H54 (cell line): Measurements from ENCODE around the gene RPS19BP1.

Source experiments
- DNase-seq: peaks from one replicate; pipeline ENCODE4 v3.0.0; 2011; ENCODE audit warnings: low spot score, mixed read lengths; ENCODE audit not compliant: insufficient read length
- FAIRE-seq: peaks from 3 replicates; lab custom pipeline; 2011; peaks lifted over from hg19 to GRCh38; lab: Jason Lieb, UNC
- POLR2A ChIP-seq: IDR thresholded peaks from 2 replicates; pipeline ENCODE4 v1.6.1; 2011; ENCODE audit warnings: low read depth, mild to moderate bottlenecking, low read length

The RPS19BP1 gene

DNA sequence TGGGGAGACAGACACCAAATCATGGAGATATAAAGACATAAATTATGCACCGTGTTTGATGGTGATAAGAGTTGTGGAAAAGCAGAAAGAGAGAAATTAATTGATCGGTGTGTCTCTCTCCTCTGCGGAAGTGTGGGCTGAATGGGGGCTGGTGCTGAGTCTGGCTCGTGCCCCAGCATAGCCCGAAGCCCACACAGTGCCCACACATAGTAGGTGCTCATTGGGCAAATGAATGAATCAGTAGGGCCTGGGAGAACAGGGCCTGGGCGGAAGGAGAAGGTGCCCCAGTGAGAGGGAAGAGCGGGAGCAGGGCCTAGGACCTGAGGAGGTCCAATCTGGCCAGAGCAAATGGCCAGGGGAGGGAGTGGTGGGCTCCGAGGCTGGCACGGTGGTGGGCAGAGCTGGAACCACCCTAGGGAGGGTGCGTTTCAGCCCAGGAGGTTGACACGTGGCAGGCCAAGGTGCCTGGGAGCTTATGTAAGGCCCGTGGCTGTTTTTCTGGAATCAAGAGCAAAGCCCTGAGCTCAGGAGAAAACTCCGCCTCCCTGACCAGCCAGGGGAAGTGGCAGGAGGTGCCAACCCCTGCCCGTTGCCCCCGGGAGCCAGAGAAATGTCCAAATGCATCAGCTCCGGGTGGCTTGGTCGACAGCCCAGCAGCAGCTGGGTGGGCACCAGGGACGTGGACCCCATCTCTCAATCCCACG is 35.9 kb upstream of the RPS19BP1 start:
- no peak for DNase-seq
- TF ChIP-seq POLR2A: no peak
- FAIRE-seq: no peak

DNA sequence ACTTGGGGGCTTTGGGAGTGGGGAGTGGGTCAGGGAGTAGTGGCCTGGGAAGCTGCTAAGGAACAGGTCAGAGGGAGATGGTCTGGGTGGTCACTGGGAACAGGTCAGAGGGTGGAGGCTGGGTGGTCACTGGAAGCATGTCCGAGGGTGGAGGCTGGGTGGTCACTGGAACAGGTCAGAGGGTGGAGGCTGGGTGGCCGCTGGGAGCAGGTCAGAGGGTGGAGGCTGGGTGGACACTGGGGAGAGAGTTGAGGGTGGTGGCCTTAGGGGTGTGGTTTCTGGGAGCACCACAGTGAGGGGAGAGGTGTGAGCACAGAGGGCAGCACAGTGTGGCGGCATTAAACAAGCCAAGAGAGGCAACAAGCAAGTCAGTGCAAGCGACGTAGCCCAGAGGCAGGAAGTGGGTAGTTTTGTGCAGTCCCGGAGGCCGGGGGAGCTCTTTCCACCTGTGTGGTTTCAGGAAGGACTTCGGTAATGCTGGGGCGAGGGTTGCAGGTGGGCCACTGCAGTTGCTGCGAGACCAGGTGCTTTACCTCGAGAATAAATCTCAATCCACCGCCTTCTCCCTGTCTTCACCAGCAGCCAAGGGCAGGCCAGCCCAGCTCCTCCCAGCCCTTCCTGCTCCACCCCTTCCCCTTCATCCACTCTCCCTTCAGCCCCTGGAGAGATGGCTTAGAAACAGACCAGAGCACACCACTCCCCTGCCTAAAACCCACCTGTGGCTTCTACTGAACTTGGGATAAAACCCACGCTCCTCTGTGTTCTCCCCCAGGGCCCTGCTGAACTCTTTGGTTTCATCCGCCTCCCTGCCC is 34.8 kb upstream of the RPS19BP1 start:
- TF ChIP-seq POLR2A: no peak
- no peak for FAIRE-seq
- no peak for DNase-seq

DNA sequence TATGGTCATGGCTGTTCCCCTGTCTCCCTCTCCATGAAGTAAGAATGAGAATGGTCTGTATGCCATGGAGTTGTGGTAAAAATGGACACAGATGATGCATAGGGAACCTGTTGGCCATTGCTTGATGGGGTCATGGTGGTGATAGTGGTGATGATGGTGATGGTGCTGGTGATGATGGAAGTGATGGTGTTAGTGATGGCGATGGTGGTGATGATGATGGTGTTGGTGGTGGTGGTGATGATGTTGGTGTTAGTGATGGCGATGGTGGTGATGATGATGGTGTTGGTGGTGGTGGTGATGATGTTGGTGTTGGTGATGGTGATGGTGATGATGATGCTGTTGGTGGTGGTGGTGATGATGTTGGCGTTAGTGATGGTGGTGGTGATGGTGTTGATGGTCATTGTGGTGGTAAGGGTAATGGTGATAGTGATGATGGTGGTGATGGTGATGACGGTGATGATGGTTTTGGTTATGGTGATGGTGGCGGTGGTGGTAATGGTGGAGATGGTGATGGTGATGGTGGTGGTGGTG is 32.9 kb upstream of the RPS19BP1 start:
- TF ChIP-seq POLR2A: no peak
- no peak for FAIRE-seq
- no peak for DNase-seq

DNA sequence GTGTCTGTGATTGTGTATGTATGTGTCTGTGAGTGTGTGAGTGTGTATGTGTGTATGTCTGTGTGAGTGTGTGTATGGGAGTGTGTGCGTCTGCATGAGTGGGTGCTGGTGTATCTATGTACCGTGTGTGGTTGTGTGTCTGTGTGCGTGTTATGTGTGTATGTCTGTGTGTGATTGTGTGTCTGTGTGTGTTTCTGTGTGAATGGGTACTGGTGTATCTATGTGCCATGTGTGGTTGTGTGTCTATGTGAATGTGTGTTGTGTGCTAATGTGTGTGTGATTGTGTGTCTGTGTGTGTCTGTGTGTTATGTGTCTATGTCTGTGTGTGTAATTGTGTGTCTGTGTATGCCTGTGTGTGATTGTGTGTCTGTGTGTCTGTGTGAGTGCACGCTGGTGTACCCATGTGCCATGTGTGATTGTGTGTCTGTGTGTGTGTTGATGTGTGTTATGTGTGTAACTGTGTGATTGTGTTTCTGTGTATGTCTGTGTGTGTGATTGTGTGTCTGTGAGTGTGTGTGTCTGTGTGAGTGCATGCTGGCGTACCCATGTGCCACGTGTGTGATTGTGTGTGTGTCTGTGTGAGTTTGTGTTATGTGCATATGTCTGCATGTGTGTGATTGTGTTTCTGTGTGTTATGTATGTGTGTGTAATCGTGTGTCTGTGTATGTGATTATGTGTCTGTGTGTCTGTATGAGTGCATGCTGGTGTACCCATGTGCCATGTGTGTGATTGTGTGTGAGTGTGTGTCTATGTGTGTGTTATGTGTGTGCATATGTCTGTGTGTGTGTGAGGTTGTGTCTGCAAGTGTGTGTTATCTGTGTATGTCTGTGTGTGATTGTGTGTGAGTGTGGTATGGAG is 31.3 kb upstream of the RPS19BP1 start:
- no peak for DNase-seq
- no peak for TF ChIP-seq POLR2A
- no peak for FAIRE-seq

DNA sequence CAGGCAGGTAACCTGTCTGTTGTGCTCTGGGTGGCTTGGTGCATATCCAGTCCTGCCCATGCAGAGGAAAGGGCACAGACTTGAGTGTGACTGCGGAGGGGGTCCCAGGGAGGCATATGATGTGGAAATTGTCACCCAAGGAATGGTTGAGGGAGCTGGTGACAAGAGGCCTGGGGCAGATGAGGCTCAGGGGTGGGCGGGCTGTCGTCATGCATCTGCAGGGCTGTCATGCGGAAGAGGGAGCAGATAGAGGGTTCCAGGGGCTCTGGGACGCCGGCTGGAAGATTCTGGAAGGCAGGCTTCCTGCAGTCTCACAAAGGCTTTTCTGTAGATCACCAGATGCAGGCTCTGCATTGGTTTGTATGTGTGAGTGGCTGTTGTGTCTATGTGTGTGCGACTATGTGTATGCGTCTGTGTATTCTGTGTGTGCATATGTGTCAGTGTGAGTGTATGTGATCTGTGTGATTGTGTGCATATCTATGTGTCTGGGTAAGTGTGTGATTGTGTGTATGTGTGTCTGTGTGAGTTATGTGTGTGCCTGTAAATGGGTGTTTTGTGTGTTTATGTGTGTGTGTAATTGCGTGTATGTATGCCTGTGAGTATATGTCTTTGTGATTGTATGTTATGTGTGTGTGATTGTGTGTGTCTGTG is 30.4 kb upstream of the RPS19BP1 start:
- FAIRE-seq (no peak), DNase-seq (no peak)
- TF ChIP-seq POLR2A: no peak

DNA sequence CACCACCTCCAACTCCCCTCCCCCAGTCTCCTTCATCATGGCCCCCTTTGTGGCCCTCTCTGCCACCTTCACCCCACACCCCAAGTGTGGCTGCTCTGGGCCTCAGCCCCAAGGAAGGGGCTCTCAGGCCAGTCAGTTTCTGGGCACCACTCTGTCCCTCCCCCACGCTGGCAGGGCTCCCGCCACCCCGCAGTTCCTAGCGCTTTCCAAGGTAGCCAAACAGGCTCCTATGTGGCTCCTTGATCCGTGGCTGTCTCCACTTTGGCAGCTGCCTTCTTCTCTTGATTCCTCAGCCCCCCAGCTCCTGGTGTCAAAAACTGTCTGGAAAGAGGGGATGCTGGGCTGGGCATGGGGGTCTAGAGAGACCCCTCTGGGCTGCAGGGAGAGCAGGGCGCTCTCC is 27.6 kb upstream of the RPS19BP1 start:
- no peak for DNase-seq
- no peak for TF ChIP-seq POLR2A
- FAIRE-seq: no peak

DNA sequence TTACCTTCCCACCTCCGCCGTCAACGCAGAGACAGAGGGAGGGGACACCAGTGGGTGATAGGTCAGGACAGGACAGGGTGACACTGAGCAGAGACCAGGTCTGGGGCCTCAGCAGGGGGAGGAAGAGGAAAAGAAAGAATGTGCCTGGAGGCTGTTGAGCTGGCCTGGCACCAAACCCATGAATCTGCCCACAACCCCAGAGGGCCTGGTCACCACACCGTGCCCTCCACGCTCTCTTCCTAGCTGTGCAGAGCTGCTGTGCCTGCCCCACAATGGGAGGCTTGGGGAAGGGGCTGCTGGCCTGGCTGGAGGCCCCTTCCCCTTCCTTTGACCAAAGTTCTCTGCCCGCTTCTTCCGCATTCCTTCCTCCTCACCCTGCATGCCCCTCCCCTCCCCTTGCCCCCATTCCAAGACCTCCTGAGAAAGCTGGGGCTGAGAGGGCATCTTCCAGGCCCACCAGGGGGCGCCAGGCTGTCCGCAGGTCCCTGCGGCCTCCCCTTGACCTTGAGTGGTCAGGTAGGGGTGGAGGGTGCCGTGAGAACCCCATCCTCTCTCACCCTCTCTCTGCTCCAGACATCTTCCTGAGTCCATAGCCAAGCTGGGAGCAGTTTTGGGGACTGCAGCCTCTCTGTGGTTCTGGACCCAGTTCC is 27.0 kb upstream of the RPS19BP1 start:
- TF ChIP-seq POLR2A: no peak
- FAIRE-seq (no peak), DNase-seq (peak; percentile 83)

DNA sequence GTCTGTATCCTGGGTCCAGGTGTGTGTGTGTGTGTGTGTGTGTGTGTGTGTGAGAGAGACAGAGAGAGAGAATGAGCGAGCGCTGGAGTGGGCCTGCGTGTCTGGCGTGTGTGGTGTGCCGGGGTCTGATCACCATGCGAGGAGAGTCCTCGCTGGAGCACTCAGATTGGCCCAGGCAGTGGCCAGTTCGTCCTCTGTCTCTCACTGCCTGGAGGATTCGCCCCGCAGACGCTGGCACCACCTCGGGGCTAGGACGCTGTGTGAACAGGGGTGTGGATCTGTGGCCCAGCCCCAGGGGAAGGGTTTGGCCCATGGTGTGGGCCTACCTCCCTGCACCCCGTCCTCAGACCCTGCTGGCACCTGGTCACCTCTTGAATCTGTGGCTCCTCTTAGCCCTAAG is 26.4 kb upstream of the RPS19BP1 start:
- TF ChIP-seq POLR2A: no peak
- no peak for FAIRE-seq
- DNase-seq: no peak

DNA sequence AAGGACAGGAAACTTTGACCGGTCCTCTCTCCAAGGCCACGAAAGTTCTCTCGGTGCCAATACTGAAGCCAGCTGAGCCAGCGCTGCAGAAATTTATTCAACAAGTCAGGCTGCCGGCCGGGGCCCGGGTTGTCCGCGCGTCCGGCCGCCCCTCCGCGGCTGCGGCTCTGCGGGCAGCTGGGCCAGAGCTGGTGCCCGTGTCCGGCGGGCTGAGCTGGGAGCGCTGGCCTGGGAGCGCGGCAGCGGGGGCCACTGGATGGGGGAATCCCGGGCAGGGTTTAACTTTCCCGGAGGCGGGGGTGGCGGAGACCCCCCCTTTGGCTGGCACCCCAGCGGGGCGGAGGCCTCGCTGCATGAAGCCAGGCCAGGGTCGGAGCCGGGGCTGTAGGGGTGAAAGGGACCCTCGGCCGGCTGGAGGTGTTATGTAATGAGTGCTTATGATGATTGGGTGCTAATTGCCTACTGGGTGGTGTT is 25.7 kb upstream of the RPS19BP1 start:
- DNase-seq: no peak
- TF ChIP-seq POLR2A: no peak
- FAIRE-seq: no peak

DNA sequence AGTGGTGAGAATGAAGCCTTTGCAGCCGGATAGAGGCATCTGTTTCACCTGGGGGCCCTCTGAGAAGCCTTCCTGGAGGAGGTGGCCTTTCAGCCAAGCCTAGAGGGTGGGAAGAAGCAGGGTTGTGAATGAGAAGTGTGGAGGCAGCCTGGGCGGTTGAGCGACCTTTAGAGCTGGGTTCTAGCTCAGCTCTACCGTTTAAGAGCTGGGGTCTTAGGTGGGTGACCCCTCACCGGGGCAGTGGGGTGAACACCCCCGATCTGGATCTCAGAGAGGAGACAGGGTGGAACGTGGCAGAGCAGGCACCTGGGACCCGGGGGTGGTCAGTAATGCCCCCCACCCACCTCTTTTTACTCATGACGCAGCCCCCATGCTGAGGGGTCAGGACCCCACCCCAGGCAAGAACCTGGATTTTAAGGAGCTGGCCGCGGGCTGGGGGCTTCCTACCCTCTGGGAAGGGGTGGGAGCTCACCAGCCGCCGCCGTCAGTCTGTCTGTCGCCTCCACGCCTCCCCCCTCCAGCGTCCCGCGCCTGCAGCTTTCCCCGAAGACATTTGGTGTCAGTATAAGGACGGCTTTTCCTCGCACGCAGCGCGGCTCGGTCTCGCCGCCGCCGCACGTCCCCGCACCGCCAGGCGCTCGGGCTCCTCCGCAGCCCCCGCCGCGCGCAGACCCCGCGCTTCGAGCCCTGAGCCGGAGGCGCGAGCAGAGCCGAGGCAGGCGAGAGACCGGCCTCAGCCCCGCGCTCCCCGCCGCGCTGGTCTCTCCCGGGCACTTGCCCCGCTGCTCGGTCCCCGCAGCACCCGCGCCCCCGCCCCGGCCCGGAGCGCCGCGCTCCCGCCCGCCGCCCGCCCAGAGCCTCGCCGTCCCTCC is 24.7 kb upstream of the RPS19BP1 start:
- TF ChIP-seq POLR2A: no peak
- FAIRE-seq (no peak), DNase-seq (no peak)

DNA sequence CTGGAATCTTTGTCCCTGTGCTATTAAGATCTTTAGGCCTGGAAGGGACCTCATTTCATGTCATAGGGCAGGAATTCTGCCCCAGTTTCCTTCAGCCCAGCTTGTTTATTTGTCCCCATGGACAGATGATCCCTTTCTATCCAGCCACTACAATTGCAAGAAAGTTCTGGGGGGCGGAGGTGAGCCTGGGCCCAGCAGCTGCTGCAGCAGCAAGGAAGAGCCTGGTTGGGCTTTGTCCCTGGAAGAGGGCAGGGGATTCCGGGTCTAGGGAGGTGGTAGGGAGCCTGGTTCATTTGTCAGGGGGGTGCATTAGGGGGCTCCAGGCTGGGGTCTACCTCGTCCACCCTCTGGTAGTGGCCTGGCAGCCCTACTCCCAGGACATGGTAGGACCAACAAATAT is 21.6 kb upstream of the RPS19BP1 start:
- FAIRE-seq: no peak
- no peak for DNase-seq
- no peak for TF ChIP-seq POLR2A

DNA sequence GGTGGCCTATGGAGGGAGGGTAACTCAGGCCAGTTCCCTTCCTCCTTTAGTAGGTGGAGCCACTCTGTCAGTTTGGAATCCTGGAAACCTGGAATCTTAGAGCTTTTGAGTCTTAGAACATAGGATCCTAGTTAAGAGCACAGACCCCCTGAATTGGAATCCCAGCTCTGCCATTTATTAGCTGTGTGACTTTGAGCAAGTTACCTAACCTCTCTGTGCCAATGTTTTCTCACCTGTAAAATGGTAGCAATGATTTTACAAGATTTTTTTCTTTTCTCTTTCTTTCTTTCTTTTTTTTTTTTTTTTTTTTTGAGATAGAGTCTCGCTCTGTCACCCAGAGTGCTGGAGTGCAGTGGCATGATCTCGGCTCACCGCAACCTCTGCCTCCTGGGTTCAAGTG is 20.9 kb upstream of the RPS19BP1 start:
- DNase-seq: no peak
- no peak for TF ChIP-seq POLR2A
- FAIRE-seq: no peak
